Measurements from ENCODE around the gene RRAD. TPM values are rescaled to one million over a fixed set of nuclear protein-coding genes. Genes with fewer than 3 reads are reported as not detected.
"Not testable (repeated sequence)": the region's sequence is repeated elsewhere in the genome, so short reads cannot be mapped to it uniquely, and the experiment has no call there.

RRAD gene
- polyA plus RNA-seq, 3 donors: 2.4 to 10.6 (median 7.8) TPM

GRCh38 chr16:66953462-66954096 lies 28.2 kb upstream of the RRAD start:
- H3K27ac ChIP-seq (ENCODE audit: low read depth, low read length): no peak overlapping the region
- WGBS, 3 donors: 75 to 79% (median 75%) methylated on average over 10 of the region's 10 CpGs

GRCh38 chr16:66952430-66953110 lies 27.2 kb upstream of the RRAD start:
- 78 to 89% (median 87%) methylated on average over 7 of the region's 7 CpGs for WGBS, 3 donors
- H3K27ac ChIP-seq (ENCODE audit: low read depth, low read length): no peak overlapping the region

DNA sequence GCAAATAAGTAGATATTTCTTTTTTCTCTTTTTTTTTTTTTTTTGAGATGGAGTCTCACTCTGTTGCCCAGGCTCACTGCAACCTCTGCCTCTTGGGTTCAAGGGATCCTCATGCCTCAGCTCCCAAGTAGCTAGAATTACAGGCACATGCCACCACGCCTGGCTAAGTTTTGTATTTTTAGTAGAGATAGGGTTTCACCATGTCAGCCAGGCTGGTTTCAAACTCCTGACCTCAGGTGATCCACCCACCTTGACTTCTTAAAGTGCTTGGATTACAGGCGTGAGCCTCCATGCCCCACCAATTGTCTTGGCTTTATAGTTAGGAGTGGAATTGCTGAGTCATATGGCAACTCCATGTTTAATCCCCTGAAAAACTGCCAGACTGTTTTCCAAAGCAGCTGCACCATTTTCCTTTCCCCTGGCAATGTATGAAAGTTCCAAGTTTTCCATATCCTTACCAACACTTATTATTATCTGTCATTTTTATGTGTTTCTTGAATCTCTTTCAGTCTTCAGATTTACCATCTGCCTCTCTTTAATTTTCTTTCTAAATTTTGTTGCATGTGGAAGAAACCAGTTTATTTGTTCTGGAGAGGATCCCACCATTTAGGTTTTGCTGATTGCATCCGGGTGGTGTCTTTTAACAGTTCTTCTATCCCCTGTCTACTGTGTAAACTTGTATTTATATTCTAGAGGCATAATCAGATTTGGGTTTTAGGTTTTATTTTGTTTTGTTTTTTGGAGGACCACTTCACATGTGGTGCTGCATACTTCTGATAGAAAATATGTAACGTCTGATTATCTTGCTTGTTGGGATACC lies 25.8 kb upstream of the RRAD start:
- no peak overlapping the region for H3K27ac ChIP-seq (ENCODE audit: low read depth, low read length)

DNA sequence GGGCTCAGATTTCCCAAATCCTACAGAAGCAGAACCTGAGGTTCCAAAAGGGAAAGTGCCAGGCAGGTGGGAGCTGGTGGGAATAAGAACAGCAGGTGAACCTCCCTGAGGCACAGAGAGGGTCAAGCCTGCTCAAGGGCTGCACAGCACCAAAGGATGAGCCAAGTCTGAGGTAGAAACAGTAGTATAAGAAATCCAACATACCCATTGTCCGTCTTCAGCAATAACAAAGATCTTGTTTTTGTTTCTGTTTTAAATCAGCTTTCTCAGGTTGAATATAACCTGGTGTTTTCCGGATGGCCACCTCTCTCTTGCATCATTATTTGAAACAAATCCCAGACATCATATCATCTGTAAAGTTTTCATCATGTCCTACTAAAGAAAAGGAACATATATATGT lies 25.1 kb upstream of the RRAD start:
- no peak overlapping the region for H3K27ac ChIP-seq (ENCODE audit: low read depth, low read length)
- 71 to 80% (median 77%) methylated on average over 2 of the region's 2 CpGs for WGBS, 3 donors

More for the DNA sequence above, 25.8 kb upstream of the RRAD start:
- 80 to 86% (median 84%) methylated on average over 4 of the region's 4 CpGs for WGBS, 3 donors

GRCh38 chr16:66949472-66949871 lies 24.1 kb upstream of the RRAD start:
- no peak overlapping the region for H3K27ac ChIP-seq (ENCODE audit: low read depth, low read length)
- WGBS, 3 donors: 64 to 71% (median 65%) methylated on average over 6 of the region's 6 CpGs

GRCh38 chr16:66948837-66949225 lies 23.5 kb upstream of the RRAD start:
- 12 to 30% (median 17%) methylated on average over 20 to 21 of the region's 21 CpGs for WGBS, 3 donors
- no peak overlapping the region for H3K27ac ChIP-seq (ENCODE audit: low read depth, low read length)

GRCh38 chr16:66948134-66948836 lies 22.9 kb upstream of the RRAD start:
- no peak overlapping the region for H3K27ac ChIP-seq (ENCODE audit: low read depth, low read length)

GRCh38 chr16:66947302-66948065 lies 22.1 kb upstream of the RRAD start:
- WGBS, 3 donors: 0 to 2% (median 0%) methylated on average over 17 to 22 of the region's 23 CpGs
- no peak overlapping the region for H3K27ac ChIP-seq (ENCODE audit: low read depth, low read length)

More at GRCh38 chr16:66948134-66948836, 22.9 kb upstream of the RRAD start:
- 2 to 4% (median 3%) methylated on average over 44 of the region's 44 CpGs for WGBS, 3 donors

GRCh38 chr16:66946974-66947301 lies 21.6 kb upstream of the RRAD start:
- H3K27ac ChIP-seq (ENCODE audit: low read depth, low read length): no peak overlapping the region
- WGBS, 3 donors: 28 to 36% (median 34%) methylated on average over 5 of the region's 5 CpGs

GRCh38 chr16:66946541-66946940 lies 21.2 kb upstream of the RRAD start:
- H3K27ac ChIP-seq (ENCODE audit: low read depth, low read length): no peak overlapping the region
- WGBS, 3 donors: 68 to 74% (median 70%) methylated on average over 7 of the region's 7 CpGs

GRCh38 chr16:66945939-66946338 lies 20.6 kb upstream of the RRAD start:
- H3K27ac ChIP-seq (ENCODE audit: low read depth, low read length): no peak overlapping the region
- 85 to 91% (median 85%) methylated on average over 4 of the region's 4 CpGs for WGBS, 3 donors

- 79 to 87% (median 80%) methylated on average over 9 of the region's 9 CpGs for WGBS, 3 donors
- H3K27ac ChIP-seq (ENCODE audit: low read depth, low read length): not testable (repeated sequence)
Measured at GRCh38 chr16:66944971-66945370, 19.6 kb upstream of the RRAD start.

DNA sequence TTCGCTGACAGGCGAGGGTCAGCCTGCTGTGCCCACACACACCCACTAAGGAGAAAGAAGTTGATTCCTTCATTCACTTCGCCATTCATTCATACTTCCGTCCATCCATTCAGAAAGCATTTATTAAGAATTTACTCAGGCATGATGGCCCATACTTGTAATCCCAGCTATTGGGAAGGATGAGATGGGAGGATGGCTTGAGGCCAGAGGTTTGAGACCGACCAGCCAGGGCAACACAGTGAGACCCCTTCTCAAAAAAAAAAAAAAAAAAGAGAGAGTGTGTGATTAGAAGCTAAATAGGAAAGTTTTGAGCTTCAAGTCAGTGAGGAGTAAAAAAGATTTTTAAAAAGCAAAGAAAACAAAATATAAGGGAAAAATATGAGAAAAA lies 18.7 kb upstream of the RRAD start:
- 88 to 91% (median 90%) methylated on average over 5 of the region's 5 CpGs for WGBS, 3 donors
- no peak overlapping the region for H3K27ac ChIP-seq (ENCODE audit: low read depth, low read length)

- H3K27ac ChIP-seq (ENCODE audit: low read depth, low read length): no peak overlapping the region
- 91 to 93% (median 92%) methylated on average over 15 of the region's 15 CpGs for WGBS, 3 donors
Measured at GRCh38 chr16:66943426-66944053, 18.2 kb upstream of the RRAD start.

GRCh38 chr16:66942981-66943380 lies 17.6 kb upstream of the RRAD start:
- 80 to 97% (median 91%) methylated on average over 5 of the region's 5 CpGs for WGBS, 3 donors

DNA sequence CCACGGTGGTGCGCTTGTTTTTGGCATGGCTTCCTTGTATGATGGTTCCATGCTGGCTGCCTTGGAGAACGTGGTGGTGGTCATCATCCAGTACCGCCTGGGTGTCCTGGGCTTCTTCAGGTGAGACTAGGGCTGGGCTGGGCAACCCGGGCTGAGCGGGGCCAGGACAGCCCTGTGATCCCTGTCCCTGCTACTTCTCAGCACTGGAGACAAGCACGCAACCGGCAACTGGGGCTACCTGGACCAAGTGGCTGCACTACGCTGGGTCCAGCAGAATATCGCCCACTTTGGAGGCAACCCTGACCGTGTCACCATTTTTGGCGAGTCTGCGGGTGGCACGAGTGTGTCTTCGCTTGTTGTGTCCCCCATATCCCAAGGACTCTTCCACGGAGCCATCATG lies 14.9 kb upstream of the RRAD start:
- no peak overlapping the region for H3K27ac ChIP-seq (ENCODE audit: low read depth, low read length)
- WGBS, 3 donors: 94 to 97% (median 96%) methylated on average over 16 of the region's 16 CpGs

More at GRCh38 chr16:66942981-66943380, 17.6 kb upstream of the RRAD start:
- no peak overlapping the region for H3K27ac ChIP-seq (ENCODE audit: low read depth, low read length)

GRCh38 chr16:66939366-66939765 lies 14.0 kb upstream of the RRAD start:
- H3K27ac ChIP-seq (ENCODE audit: low read depth, low read length): no peak overlapping the region
